Measurements from ENCODE around the gene SDF4.

- TF ChIP-seq, protein P1, sequence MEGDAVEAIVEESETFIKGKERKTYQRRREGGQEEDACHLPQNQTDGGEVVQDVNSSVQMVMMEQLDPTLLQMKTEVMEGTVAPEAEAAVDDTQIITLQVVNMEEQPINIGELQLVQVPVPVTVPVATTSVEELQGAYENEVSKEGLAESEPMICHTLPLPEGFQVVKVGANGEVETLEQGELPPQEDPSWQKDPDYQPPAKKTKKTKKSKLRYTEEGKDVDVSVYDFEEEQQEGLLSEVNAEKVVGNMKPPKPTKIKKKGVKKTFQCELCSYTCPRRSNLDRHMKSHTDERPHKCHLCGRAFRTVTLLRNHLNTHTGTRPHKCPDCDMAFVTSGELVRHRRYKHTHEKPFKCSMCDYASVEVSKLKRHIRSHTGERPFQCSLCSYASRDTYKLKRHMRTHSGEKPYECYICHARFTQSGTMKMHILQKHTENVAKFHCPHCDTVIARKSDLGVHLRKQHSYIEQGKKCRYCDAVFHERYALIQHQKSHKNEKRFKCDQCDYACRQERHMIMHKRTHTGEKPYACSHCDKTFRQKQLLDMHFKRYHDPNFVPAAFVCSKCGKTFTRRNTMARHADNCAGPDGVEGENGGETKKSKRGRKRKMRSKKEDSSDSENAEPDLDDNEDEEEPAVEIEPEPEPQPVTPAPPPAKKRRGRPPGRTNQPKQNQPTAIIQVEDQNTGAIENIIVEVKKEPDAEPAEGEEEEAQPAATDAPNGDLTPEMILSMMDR (conservative IDR thresholded peaks at IDR 0.05) = no peak
- no peak for TF ChIP-seq ZFX (IDR thresholded peaks at IDR 0.05)
Observed at GRCh38 chr1:1212780-1213344, 18.9 kb downstream of the SDF4 start.
